A204.1 (cell line): ENCODE results near the gene DUSP2.
"Not testable (repeated sequence)": the region's sequence is repeated elsewhere in the genome, so short reads cannot be mapped to it uniquely, and the experiment has no call there.

Experiments
- FAIRE-seq: peaks from 2 replicates; lab custom pipeline; 2012; peaks lifted over from hg19 to GRCh38; lab: Jason Lieb, UNC

The DUSP2 gene

GRCh38 chr2:96146881-96147592 is 1.8 kb upstream of the DUSP2 start:
- FAIRE-seq: no peak

- FAIRE-seq: no peak
Observed at GRCh38 chr2:96146153-96146880, 1.1 kb upstream of the DUSP2 start.

GRCh38 chr2:96145848-96146152 is 560 bp upstream of the DUSP2 start:
- no peak for FAIRE-seq

GRCh38 chr2:96144481-96145035 is 682 bp downstream of the DUSP2 start:
- no peak for FAIRE-seq

GRCh38 chr2:96143848-96144480 is 1.3 kb downstream of the DUSP2 start:
- no peak for FAIRE-seq

GRCh38 chr2:96143231-96143847 is 1.9 kb downstream of the DUSP2 start:
- FAIRE-seq: no peak

- FAIRE-seq: no peak
Observed at GRCh38 chr2:96142217-96143113, 2.8 kb downstream of the DUSP2 start.

- FAIRE-seq: not testable (repeated sequence)
Observed at GRCh38 chr2:96141624-96141967, 3.6 kb downstream of the DUSP2 start.

GRCh38 chr2:96140941-96141623 is 4.2 kb downstream of the DUSP2 start:
- FAIRE-seq: no peak

GRCh38 chr2:96139181-96139758 is 6.0 kb downstream of the DUSP2 start:
- FAIRE-seq: no peak

- no peak for FAIRE-seq
Observed at GRCh38 chr2:96138179-96139145, 6.8 kb downstream of the DUSP2 start, which contains the start of gene ASTL. Gene ASTL (minus strand): TSS chr2:96138502. CDS start chr2:96138436, 66 bp downstream.

- FAIRE-seq: no peak
Observed at GRCh38 chr2:96137321-96138178, 7.7 kb downstream of the DUSP2 start.

- no peak for FAIRE-seq
Observed at GRCh38 chr2:96136129-96136720, 9.0 kb downstream of the DUSP2 start.

GRCh38 chr2:96135621-96136020 is 9.6 kb downstream of the DUSP2 start:
- FAIRE-seq: no peak

- FAIRE-seq: no peak
Observed at GRCh38 chr2:96135171-96135570, 10.1 kb downstream of the DUSP2 start.

GRCh38 chr2:96134421-96134820 is 10.8 kb downstream of the DUSP2 start:
- no peak for FAIRE-seq

- no peak for FAIRE-seq
Observed at GRCh38 chr2:96131813-96132745, 13.2 kb downstream of the DUSP2 start.
